Naive thymus-derived CD4-positive, alpha-beta T cell (primary cell): ENCODE measurements around the gene AACS. TPM values are rescaled to one million over a fixed set of nuclear protein-coding genes. Genes with fewer than 3 reads are reported as not detected.

Source experiments
- ATAC-seq: fragments of 150-1000 bp; cut with Tn5 transposase; 2 replicates; pipeline ENCODE4 v1.10.0; 2021; ENCODE audit warnings: mild to moderate bottlenecking, moderate library complexity
- CTCF ChIA-PET: fragments of 350-600 bp; sonication (Branson Sonifier 250); formaldehyde crosslinking; loops from one replicate; lab custom pipeline; 2021; ENCODE audit warnings: antibody characterized with exemption; lab: Charles Lee
- POLR2A ChIA-PET: fragments of 350-600 bp; sonication (Branson Sonifier 250); formaldehyde crosslinking; loops from one replicate; lab custom pipeline; 2021; ENCODE audit warnings: antibody characterized with exemption, inconsistent platforms; lab: Charles Lee
- DNase-seq, 9 donors: peaks; one replicate each; pipeline versions ENCODE4 v3.0.0 to v3.0.0-alpha.2; 2020 to 2022; ENCODE audit warnings: mixed read lengths in 1 of 9
- H3K27ac ChIP-seq: one replicate; pipeline ENCODE4 v1.7.0; 2013; ENCODE audit warnings: mild to moderate bottlenecking, low read depth, low read length, moderate library complexity
- H3K27me3 ChIP-seq, 2 donors: one replicate each; pipeline ENCODE4 v1.7.0; 2013; ENCODE audit warnings: low read length in 2 of 2, mild to moderate bottlenecking in 2 of 2, moderate library complexity in 2 of 2; ENCODE audit not compliant: control insufficient read depth in 2 of 2, insufficient read depth in 2 of 2
- H3K36me3 ChIP-seq, 3 experiments: 1 replicate in 2 of 3; 2 replicates in 1 of 3; pipeline ENCODE4 v1.7.0; 2013; ENCODE audit warnings: low read length in 3 of 3, mild to moderate bottlenecking in 3 of 3, moderate library complexity in 1 of 3; ENCODE audit not compliant: insufficient read depth in 3 of 3, control insufficient read depth in 2 of 3
- H3K4me1 ChIP-seq, 2 donors: one replicate each; pipeline ENCODE4 v1.7.0; 2013; ENCODE audit warnings: low read length in 2 of 2, mild to moderate bottlenecking in 2 of 2, moderate library complexity in 1 of 2; ENCODE audit not compliant: control insufficient read depth in 2 of 2, insufficient read depth in 2 of 2
- H3K4me3 ChIP-seq: 2 replicates; pipeline ENCODE4 v1.7.0; 2013; ENCODE audit warnings: mild to moderate bottlenecking, low read length
- H3K9me3 ChIP-seq, 3 experiments: 1 replicate in 2 of 3; 2 replicates in 1 of 3; pipeline ENCODE4 v1.7.0; 2013; ENCODE audit warnings: low read length in 3 of 3; ENCODE audit not compliant: control insufficient read depth in 2 of 3
- H3K27ac Mint-ChIP-seq, 9 donors: one replicate each; pipeline ENCODE4 v1.8.0; 2020 to 2022; ENCODE audit warnings: mixed read lengths in 9 of 9, mild to moderate bottlenecking in 8 of 9, moderate library complexity in 5 of 9, inconsistent platforms in 2 of 9
- H3K27me3 Mint-ChIP-seq, 5 donors: one replicate each; pipeline ENCODE4 v1.8.0; 2021 to 2022; ENCODE audit warnings: mixed read lengths in 5 of 5, mild to moderate bottlenecking in 1 of 5
- H3K36me3 Mint-ChIP-seq, 5 donors: one replicate each; pipeline ENCODE4 v1.8.0; 2020 to 2022; ENCODE audit warnings: mixed read lengths in 5 of 5, mild to moderate bottlenecking in 3 of 5, inconsistent platforms in 1 of 5
- H3K4me1 Mint-ChIP-seq, 7 donors: one replicate each; pipeline ENCODE4 v1.8.0; 2020 to 2022; ENCODE audit warnings: mixed read lengths in 7 of 7, mild to moderate bottlenecking in 3 of 7, inconsistent platforms in 1 of 7
- H3K4me3 Mint-ChIP-seq, 10 donors: one replicate each; pipeline ENCODE4 v1.8.0; 2020 to 2022; ENCODE audit warnings: mild to moderate bottlenecking in 10 of 10, mixed read lengths in 10 of 10, moderate library complexity in 6 of 10, inconsistent platforms in 2 of 10
- H3K9me3 Mint-ChIP-seq, 11 donors: one replicate each; pipeline ENCODE4 v1.8.0; 2020 to 2022; ENCODE audit warnings: mixed read lengths in 11 of 11, mild to moderate bottlenecking in 4 of 11, inconsistent platforms in 1 of 11, moderate library complexity in 1 of 11
- intact Hi-C, 2 donors: fragments of 100-400 bp; cut with micrococcal nuclease; formaldehyde crosslinking; loops; one replicate each; pipeline ENCODE4 v1.15.1; 2023
- polyA plus RNA-seq, 2 donors: library from polyadenylated mRNA; unstranded; fragments of 300-500 nt; fragmentation: Illumina TruSeq; gene quantifications; one replicate each; pipeline ENCODE4 v1.2.3, GENCODE V29; 2021
- total RNA-seq, 6 experiments: library from RNA in 5 of 6; stranded (reverse) in 5 of 6; gene quantifications; 1 replicate in 5 of 6; 2 replicates in 1 of 6; pipeline ENCODE4 v1.2.3 and lab custom pipeline; 2021 to 2026

AACS gene
- total and polyA plus RNA-seq, 7 experiments from 2014 or later: 11.6 to 21.7 (median 14.8) TPM

- POLR2A ChIA-PET: interaction anchor here (0.5 kb wide), 1 partner anchor 87 kb away, joined by 3 read pairs; no protein-coding TSS in a partner anchor
Measured at GRCh38 chr12:125159702-125160101, 94.5 kb downstream of the AACS start.

DNA sequence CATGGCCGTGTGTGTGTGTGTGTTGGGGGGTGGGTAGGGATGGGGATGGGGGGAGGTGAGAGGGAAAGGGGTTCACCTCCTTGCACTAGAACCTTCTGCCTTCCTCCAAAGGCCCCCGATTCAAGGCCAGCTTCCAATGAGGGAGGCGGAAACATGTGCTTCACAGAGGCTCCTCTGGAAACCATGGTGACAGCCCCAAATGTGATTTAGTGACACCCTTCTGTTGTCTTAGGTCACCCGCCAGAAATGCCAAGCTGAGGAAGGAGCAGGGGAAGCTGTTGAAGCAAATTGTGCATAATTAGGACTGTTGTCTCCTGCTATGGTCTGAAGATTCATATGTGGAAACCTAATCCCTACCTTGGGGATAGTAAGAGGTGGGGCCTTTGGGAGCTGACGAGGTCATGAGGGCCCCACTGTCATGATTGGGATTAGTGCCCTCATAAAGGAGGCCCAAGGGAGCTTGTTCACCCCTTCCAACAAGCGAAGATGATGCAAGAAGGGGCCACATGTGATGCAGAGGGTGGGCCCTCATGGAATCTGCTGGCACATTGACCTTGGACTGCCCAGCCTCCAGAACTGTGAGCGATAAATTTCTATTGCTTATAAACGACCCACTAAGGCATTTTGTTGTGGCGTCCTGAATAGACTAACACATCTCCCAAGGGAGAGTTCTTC, 95.2 kb downstream of the AACS start:
- DNase-seq (no peak), ATAC-seq (no peak)
- peaks cover 0 to 6% (median 0%) of the 10 kb centered on the region in 5 donors for H3K27me3 Mint-ChIP-seq
- H3K27ac ChIP-seq: no peak overlapping the region
- H3K9me3 Mint-ChIP-seq: peaks cover 0 to 7% (median 1%) of the 10 kb centered on the region in 11 donors
- CTCF ChIA-PET: no interaction called here
- peaks cover 0 to 4% (median 0%) of the 10 kb centered on the region in 3 experiments for H3K9me3 ChIP-seq
- H3K27ac Mint-ChIP-seq: no peak overlapping the region
- H3K4me1 Mint-ChIP-seq: no peaks in the 10 kb centered on the region
- no peaks in the 10 kb centered on the region for H3K36me3 ChIP-seq
- no peak overlapping the region for H3K4me3 ChIP-seq
- no peaks in the 10 kb centered on the region for H3K4me1 ChIP-seq
- no peak overlapping the region for H3K4me3 Mint-ChIP-seq
- peaks cover 0 to 4% (median 0%) of the 10 kb centered on the region in 5 donors for H3K36me3 Mint-ChIP-seq
- no peaks in the 10 kb centered on the region for H3K27me3 ChIP-seq
- POLR2A ChIA-PET: no interaction called here
- intact Hi-C loops: no loop called here

More at GRCh38 chr12:125159702-125160101, 94.5 kb downstream of the AACS start:
- Histone ChIP-seq H3K4me3 (no peak overlapping the region), H3K9me3 (peaks cover 0 to 4% (median 0%) of the 10 kb centered on the region in 3 experiments), H3K27ac (no peak overlapping the region), H3K36me3 (no peaks in the 10 kb centered on the region), H3K4me1 (no peaks in the 10 kb centered on the region), H3K27me3 (no peaks in the 10 kb centered on the region)
- intact Hi-C loops: no loop called here
- Mint-ChIP-seq H3K4me3 (no peak overlapping the region), H3K27me3 (peaks cover 0 to 6% (median 0%) of the 10 kb centered on the region in 5 donors), H3K4me1 (no peaks in the 10 kb centered on the region), H3K9me3 (peaks cover 0 to 7% (median 1%) of the 10 kb centered on the region in 11 donors), H3K27ac (no peak overlapping the region), H3K36me3 (peaks cover 0 to 4% (median 0%) of the 10 kb centered on the region in 5 donors)
- ATAC-seq (no peak), DNase-seq (no peak)
- CTCF ChIA-PET: no interaction called here

DNA sequence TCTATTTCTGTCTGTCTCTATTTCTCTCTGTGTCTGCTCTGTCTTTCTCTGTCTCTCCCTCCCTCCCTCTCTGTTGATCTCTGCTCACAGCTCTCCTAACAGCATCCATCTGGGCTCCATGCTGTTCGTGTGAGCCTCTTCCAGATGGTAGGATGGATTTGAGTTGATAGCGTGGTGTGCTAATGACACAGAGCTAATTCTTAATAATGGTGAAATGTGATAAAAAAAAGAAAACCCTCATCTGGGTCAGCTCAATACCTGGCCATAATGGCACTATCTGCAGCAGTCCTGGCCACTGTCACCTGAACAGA, 96.4 kb downstream of the AACS start:
- no peak for DNase-seq
- H3K4me1 Mint-ChIP-seq: no peaks in the 10 kb centered on the region

DNA sequence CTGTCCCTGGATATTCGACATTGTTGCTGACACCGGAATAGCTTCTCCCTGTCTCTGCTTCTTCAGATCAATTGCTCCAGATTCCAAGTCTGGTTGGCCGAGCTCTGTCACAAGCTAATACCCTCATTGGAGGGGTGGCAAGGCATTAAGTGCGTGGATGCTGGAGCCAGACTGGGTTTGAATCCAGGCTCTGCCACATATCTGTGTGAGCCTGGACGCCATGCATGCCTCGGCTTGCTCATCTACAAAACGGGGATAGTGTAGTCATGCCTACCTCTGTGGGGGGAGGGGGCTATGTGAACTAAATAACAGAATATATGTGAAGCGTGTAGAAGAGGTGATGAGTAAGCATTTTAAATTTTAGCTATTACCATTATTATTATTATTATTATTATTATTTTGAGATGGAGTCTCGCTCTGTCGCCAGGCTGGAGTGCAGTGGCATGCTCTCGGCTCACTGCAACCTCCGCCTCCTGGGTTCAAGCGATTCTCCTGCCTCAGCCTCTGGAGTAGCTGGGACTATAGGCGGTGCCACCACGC, 97.3 kb downstream of the AACS start:
- H3K4me1 Mint-ChIP-seq: no peaks in the 10 kb centered on the region
- H3K27me3 Mint-ChIP-seq: peaks cover 0 to 7% (median 2%) of the 10 kb centered on the region in 5 donors
- peaks cover 0 to 2% (median 0%) of the 10 kb centered on the region in 5 donors for H3K36me3 Mint-ChIP-seq
- no peak overlapping the region for H3K4me3 Mint-ChIP-seq
- Histone ChIP-seq H3K9me3 (no peaks in the 10 kb centered on the region), H3K27me3 (no peaks in the 10 kb centered on the region), H3K36me3 (no peaks in the 10 kb centered on the region), H3K4me3 (no peak overlapping the region), H3K4me1 (no peaks in the 10 kb centered on the region), H3K27ac (no peak overlapping the region)
- DNase-seq (no peak), ATAC-seq (no peak)
- intact Hi-C loops: no loop called here
- ChIA-PET POLR2A (no interaction called here), CTCF (no interaction called here)
- peaks cover 0 to 10% (median 1%) of the 10 kb centered on the region in 11 donors for H3K9me3 Mint-ChIP-seq
- H3K27ac Mint-ChIP-seq: no peak overlapping the region

More for the DNA sequence above, 96.4 kb downstream of the AACS start:
- POLR2A ChIA-PET: no interaction called here
- CTCF ChIA-PET: no interaction called here
- Histone ChIP-seq H3K36me3 (no peaks in the 10 kb centered on the region), H3K9me3 (peaks cover 0 to 4% (median 0%) of the 10 kb centered on the region in 3 experiments), H3K4me3 (no peak overlapping the region), H3K27me3 (no peaks in the 10 kb centered on the region), H3K4me1 (no peaks in the 10 kb centered on the region), H3K27ac (no peak overlapping the region)
- peaks cover 0 to 6% (median 0%) of the 10 kb centered on the region in 5 donors for H3K27me3 Mint-ChIP-seq
- ATAC-seq: no peak
- H3K4me3 Mint-ChIP-seq: no peak overlapping the region
- intact Hi-C loops: no loop called here
- H3K9me3 Mint-ChIP-seq: peaks cover 0 to 11% (median 1%) of the 10 kb centered on the region in 11 donors
- H3K36me3 Mint-ChIP-seq: peaks cover 0 to 4% (median 0%) of the 10 kb centered on the region in 5 donors
- peak overlapping the region in 1 of 9 donors; percentile 11 for H3K27ac Mint-ChIP-seq

GRCh38 chr12:125163148-125163547, 97.9 kb downstream of the AACS start:
- CTCF ChIA-PET: no interaction called here

GRCh38 chr12:125164541-125164940, 99.3 kb downstream of the AACS start:
- ATAC-seq (no peak), DNase-seq (no peak)
- no peaks in the 10 kb centered on the region for H3K4me1 Mint-ChIP-seq
- Histone ChIP-seq H3K9me3 (no peaks in the 10 kb centered on the region), H3K27me3 (no peaks in the 10 kb centered on the region), H3K27ac (no peak overlapping the region), H3K4me1 (no peaks in the 10 kb centered on the region), H3K4me3 (no peak overlapping the region), H3K36me3 (no peaks in the 10 kb centered on the region)
- ChIA-PET POLR2A (no interaction called here), CTCF (no interaction called here)
- intact Hi-C loops: no loop called here
- H3K27ac Mint-ChIP-seq: no peak overlapping the region
- H3K4me3 Mint-ChIP-seq: no peak overlapping the region
- H3K27me3 Mint-ChIP-seq: peaks cover 0 to 12% (median 7%) of the 10 kb centered on the region in 5 donors
- no peaks in the 10 kb centered on the region for H3K36me3 Mint-ChIP-seq
- peaks cover 0 to 10% (median 0%) of the 10 kb centered on the region in 11 donors for H3K9me3 Mint-ChIP-seq

More at GRCh38 chr12:125163148-125163547, 97.9 kb downstream of the AACS start:
- no peaks in the 10 kb centered on the region for H3K27me3 ChIP-seq
- no peak overlapping the region for H3K4me3 ChIP-seq
- Mint-ChIP-seq H3K9me3 (peaks cover 0 to 12% (median 0%) of the 10 kb centered on the region in 11 donors), H3K27ac (no peak overlapping the region), H3K36me3 (no peaks in the 10 kb centered on the region), H3K4me3 (no peak overlapping the region), H3K4me1 (no peaks in the 10 kb centered on the region), H3K27me3 (peaks cover 0 to 12% (median 7%) of the 10 kb centered on the region in 5 donors)
- no peaks in the 10 kb centered on the region for H3K9me3 ChIP-seq
- H3K36me3 ChIP-seq: no peaks in the 10 kb centered on the region
- ATAC-seq: no peak
- POLR2A ChIA-PET: no interaction called here
- intact Hi-C loops: no loop called here
- no peaks in the 10 kb centered on the region for H3K4me1 ChIP-seq
- DNase-seq: no peak
- H3K27ac ChIP-seq: no peak overlapping the region
